GM12891 (cell line): Measurements from ENCODE around the gene IFT27.
"Not testable (repeated sequence)": the region's sequence is repeated elsewhere in the genome, so short reads cannot be mapped to it uniquely, and the experiment has no call there.

Source experiments
- DNase-seq: peaks from one replicate; pipeline ENCODE4 v3.0.0; 2011; ENCODE audit warnings: low spot score; ENCODE audit not compliant: insufficient read length
- FAIRE-seq: peaks from 2 replicates; lab custom pipeline; 2011; peaks lifted over from hg19 to GRCh38; lab: Jason Lieb, UNC
- PAX5 ChIP-seq: IDR thresholded peaks from 2 replicates; pipeline ENCODE4 v1.6.1; 2011; ENCODE audit warnings: low read length, moderate library complexity, mild to moderate bottlenecking; ENCODE audit not compliant: insufficient read depth, severe bottlenecking
- POLR2A ChIP-seq: IDR thresholded peaks from 2 replicates; pipeline ENCODE4 v1.6.1; 2011; ENCODE audit warnings: low read depth, low read length, control low read depth
- POLR2AphosphoS5 ChIP-seq: IDR thresholded peaks from 2 replicates; pipeline ENCODE4 v1.6.1; 2011; ENCODE audit warnings: low read depth, low read length, control low read depth
- POU2F2 ChIP-seq: IDR thresholded peaks from 2 replicates; pipeline ENCODE4 v1.6.1; 2011; ENCODE audit warnings: low read depth, mild to moderate bottlenecking, control low read depth, low read length, moderate library complexity
- SPI1 ChIP-seq: IDR thresholded peaks from 2 replicates; pipeline ENCODE4 v1.6.1; 2011; ENCODE audit warnings: low read depth, low read length, control low read depth
- TAF1 ChIP-seq: IDR thresholded peaks from 2 replicates; pipeline ENCODE4 v1.6.1; 2011; ENCODE audit warnings: low read depth, low read length, control low read depth

The IFT27 gene

GRCh38 chr22:36739185-36739584 is 36.7 kb downstream of the IFT27 start:
- DNase-seq: no peak
- FAIRE-seq: no peak
- TF ChIP-seq POLR2AphosphoS5: no peak
- TF ChIP-seq TAF1: no peak
- no peak for TF ChIP-seq PAX5

GRCh38 chr22:36738416-36739020 is 37.4 kb downstream of the IFT27 start:
- no peak for FAIRE-seq
- DNase-seq: no peak
- TF ChIP-seq POLR2AphosphoS5 (no peak), TAF1 (no peak), POU2F2 (no peak), PAX5 (no peak), SPI1 (no peak), POLR2A (no peak)

- no peak for FAIRE-seq
- no peak for DNase-seq
- TF ChIP-seq POLR2AphosphoS5 (no peak), TAF1 (no peak), POLR2A (no peak), SPI1 (peak; percentile 32; the same call in 1 of the 2 replicates), PAX5 (no peak), POU2F2 (no peak)
Measured at GRCh38 chr22:36737776-36738175, 38.1 kb downstream of the IFT27 start.

GRCh38 chr22:36736701-36737320 is 39.1 kb downstream of the IFT27 start:
- FAIRE-seq (no peak), DNase-seq (no peak)
- TF ChIP-seq PAX5 (no peak), TAF1 (no peak), POU2F2 (no peak), SPI1 (no peak), POLR2AphosphoS5 (no peak), POLR2A (no peak)

GRCh38 chr22:36734171-36735058 is 41.5 kb downstream of the IFT27 start:
- DNase-seq: no peak
- TF ChIP-seq POLR2AphosphoS5 (no peak), SPI1 (peak; percentile 47; the same call in 1 of the 2 replicates)

GRCh38 chr22:36733271-36733670 is 42.6 kb downstream of the IFT27 start:
- DNase-seq (no peak), FAIRE-seq (no peak)
- no peak for TF ChIP-seq POLR2AphosphoS5

More at GRCh38 chr22:36734171-36735058, 41.5 kb downstream of the IFT27 start:
- no peak for FAIRE-seq

- DNase-seq (no peak), FAIRE-seq (no peak)
- TF ChIP-seq POLR2AphosphoS5: no peak
- no peak for TF ChIP-seq PAX5
- no peak for TF ChIP-seq POLR2A
- TF ChIP-seq POU2F2: no peak
- TF ChIP-seq TAF1: no peak
- TF ChIP-seq SPI1: no peak
Measured at GRCh38 chr22:36732609-36733008, 43.3 kb downstream of the IFT27 start.

GRCh38 chr22:36731916-36732315 is 44.0 kb downstream of the IFT27 start:
- DNase-seq (no peak), FAIRE-seq (no peak)
- TF ChIP-seq TAF1 (no peak), SPI1 (no peak), POU2F2 (no peak), POLR2A (no peak), PAX5 (no peak), POLR2AphosphoS5 (no peak)

GRCh38 chr22:36731321-36731720 is 44.6 kb downstream of the IFT27 start:
- not testable (repeated sequence) for FAIRE-seq, DNase-seq

GRCh38 chr22:36730176-36730858 is 45.6 kb downstream of the IFT27 start:
- no peak for TF ChIP-seq POLR2A
- no peak for TF ChIP-seq SPI1
- TF ChIP-seq POLR2AphosphoS5: no peak
- TF ChIP-seq PAX5: no peak
- TF ChIP-seq POU2F2: no peak
- no peak for TF ChIP-seq TAF1
- DNase-seq (no peak), FAIRE-seq (no peak)
